Gastrocnemius medialis (tissue), 4 donors: ENCODE data around the gene HRK. TPM values are rescaled to one million over a fixed set of nuclear protein-coding genes. Genes with fewer than 3 reads are reported as not detected.

Source experiments
- ATAC-seq, 2 donors: fragments of 150-250 bp; one replicate each; pipeline ENCODE4 v1.9.1; 2016
- DNase-seq, 2 donors: peaks; one replicate each; pipeline ENCODE4 v3.0.0-alpha.2; 2019
- H3K27ac ChIP-seq, 4 donors: fragments of 200-600 bp; sonication (generic); 1 replicate in 1 of 4; 2 replicates in 3 of 4; pipeline ENCODE4 v1.5.1; 2016 to 2018; ENCODE audit warnings: mild to moderate bottlenecking in 2 of 4, moderate library complexity in 1 of 4
- H3K27me3 ChIP-seq, 3 donors: fragments of 200-600 bp; sonication (generic) in 2 of 3; 1 replicate in 1 of 3; 2 replicates in 2 of 3; pipeline versions ENCODE4 v1.5.1 to v1.6.0; 2016 to 2019; ENCODE audit warnings: mild to moderate bottlenecking in 1 of 3, moderate library complexity in 1 of 3
- H3K36me3 ChIP-seq, 2 donors: fragments of 200-600 bp; sonication (generic) in 1 of 2; one replicate each; pipeline ENCODE4 v1.5.1; 2017 to 2018
- H3K4me1 ChIP-seq, 2 donors: fragments of 200-600 bp; sonication (generic) in 1 of 2; one replicate each; pipeline ENCODE4 v1.5.1; 2016 to 2017; ENCODE audit warnings: mild to moderate bottlenecking in 2 of 2
- H3K4me3 ChIP-seq, 4 donors: fragments of 200-600 bp; sonication (generic) in 3 of 4; 1 replicate in 1 of 4; 2 replicates in 3 of 4; pipeline ENCODE4 v1.5.1; 2016 to 2019; ENCODE audit warnings: mild to moderate bottlenecking in 2 of 4
- H3K9me3 ChIP-seq, 3 donors: fragments of 200-600 bp; sonication (generic) in 2 of 3; 1 replicate in 1 of 3; 2 replicates in 2 of 3; pipeline ENCODE4 v1.5.1; 2016 to 2019
- POLR2A ChIP-seq, 2 donors: fragments of 450-650 bp; IDR thresholded peaks; one replicate each; pipeline ENCODE4 v1.6.1; 2017; ENCODE audit warnings: antibody characterized with exemption in 2 of 2, mild to moderate bottlenecking in 2 of 2, moderate library complexity in 2 of 2
- in situ Hi-C, 4 donors: fragments of 200-750 bp; cut with MboI; loops; one replicate each; pipeline versions ENCODE4 v1.15.0 to v1.8.0; 2017; ENCODE audit warnings: low sequenced_read_pairs in 4 of 4
- intact Hi-C: fragments of 100-400 bp; cut with DNase I; formaldehyde crosslinking; loops from one replicate; pipeline ENCODE4 v1.15.1; 2023; ENCODE audit warnings: low total_unique reads
- total RNA-seq, 4 donors: library from RNA; depleted of rRNA; stranded (reverse); fragments of >200 nt; gene quantifications; one replicate each; pipeline versions ENCODE4 v1.1.0 to v1.2.3, GENCODE V29; 2016
- TF ChIP-seq, protein P1 (sequence below), 5 experiments: fragments of 450-650 bp in 3 of 5; fragments of 200-600 bp in 2 of 5; sonication (generic) in 2 of 5; IDR thresholded peaks in 4 of 5; conservative IDR thresholded peaks in 1 of 5; 1 replicate in 4 of 5; 2 replicates in 1 of 5; pipeline ENCODE4 v1.5.1; 2016 to 2019; ENCODE audit warnings: antibody characterized with exemption in 5 of 5, mild to moderate bottlenecking in 3 of 5, moderate library complexity in 3 of 5

Gene HRK
- total RNA-seq, 4 donors from 2014 or later = not detected

DNA sequence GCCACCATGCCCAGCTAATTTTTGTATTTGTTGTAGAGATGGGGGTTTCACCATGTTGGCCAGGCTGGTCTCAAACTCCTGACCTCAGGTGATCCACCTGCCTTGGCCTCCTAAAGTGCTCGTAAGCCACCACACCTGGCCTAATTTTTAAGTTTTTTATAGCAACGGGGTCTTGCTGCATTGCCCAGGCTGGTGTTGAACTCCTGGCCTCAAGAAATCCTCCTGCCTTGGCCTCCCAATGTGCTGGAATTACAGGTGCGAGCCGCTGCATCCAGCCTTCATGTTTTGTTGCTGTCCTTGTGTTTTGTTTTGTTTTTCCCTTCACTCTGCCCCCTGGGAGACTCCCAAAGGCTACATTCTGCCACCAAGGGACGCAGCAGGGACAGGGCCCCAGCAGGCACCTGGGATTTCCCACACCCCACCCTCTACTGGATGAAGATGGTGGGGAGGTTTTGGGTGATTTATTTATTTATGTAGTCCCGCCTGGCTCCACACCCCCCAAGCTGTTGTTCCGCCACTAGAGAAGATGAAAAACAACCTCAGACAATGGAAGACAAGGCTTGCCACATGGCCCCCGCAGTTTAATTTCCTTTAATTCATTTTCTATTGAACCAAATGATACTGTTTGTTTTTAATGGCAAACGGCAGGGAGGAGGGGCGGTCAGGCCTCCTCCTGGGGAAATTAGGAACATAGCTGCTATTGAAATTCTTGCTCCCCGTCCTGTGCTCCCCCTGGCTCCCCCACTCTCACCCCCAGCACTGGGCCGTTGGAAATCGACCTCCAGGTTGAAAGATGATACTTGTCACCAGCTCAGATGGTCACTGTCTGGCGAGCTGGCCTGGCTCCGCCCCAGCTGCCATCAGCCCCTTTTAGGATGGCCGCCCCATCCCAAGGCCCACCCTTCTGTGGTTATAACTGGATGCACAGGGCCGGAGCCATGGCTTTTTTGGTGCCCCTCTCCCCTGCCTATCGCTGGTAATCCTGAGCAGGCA, 72.8 kb downstream of the HRK start:
- no peak for ATAC-seq

DNA sequence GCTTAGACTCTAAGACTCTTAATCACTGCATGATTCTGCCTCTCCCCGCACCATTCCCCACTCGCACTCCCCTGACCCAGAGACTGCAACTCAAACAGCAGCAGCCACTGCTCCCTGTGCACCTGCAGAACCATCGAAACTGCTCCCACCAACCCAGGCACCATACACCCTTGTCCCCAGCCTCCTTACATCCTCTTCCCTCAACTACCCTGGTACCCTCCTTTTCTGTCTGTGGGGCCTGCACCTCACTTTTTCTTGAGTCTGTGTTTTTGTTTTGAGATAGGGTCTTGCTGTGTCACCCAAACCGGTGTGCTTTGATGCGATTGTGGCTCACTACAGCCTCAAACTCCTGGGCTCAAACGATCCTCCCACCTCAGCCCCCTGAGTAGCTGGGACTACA, 73.7 kb downstream of the HRK start:
- H3K27ac ChIP-seq = no peak overlapping the region
- ATAC-seq = no peak
- no peaks in the 10 kb centered on the region for H3K9me3 ChIP-seq
- no peaks in the 10 kb centered on the region for H3K36me3 ChIP-seq
- H3K4me3 ChIP-seq = no peak overlapping the region
- no peak for DNase-seq
- intact Hi-C loops = no loop called here
- in situ Hi-C loops = no loop called here
- H3K4me1 ChIP-seq = no peaks in the 10 kb centered on the region
- H3K27me3 ChIP-seq = no peaks in the 10 kb centered on the region
- TF ChIP-seq, protein P1, sequence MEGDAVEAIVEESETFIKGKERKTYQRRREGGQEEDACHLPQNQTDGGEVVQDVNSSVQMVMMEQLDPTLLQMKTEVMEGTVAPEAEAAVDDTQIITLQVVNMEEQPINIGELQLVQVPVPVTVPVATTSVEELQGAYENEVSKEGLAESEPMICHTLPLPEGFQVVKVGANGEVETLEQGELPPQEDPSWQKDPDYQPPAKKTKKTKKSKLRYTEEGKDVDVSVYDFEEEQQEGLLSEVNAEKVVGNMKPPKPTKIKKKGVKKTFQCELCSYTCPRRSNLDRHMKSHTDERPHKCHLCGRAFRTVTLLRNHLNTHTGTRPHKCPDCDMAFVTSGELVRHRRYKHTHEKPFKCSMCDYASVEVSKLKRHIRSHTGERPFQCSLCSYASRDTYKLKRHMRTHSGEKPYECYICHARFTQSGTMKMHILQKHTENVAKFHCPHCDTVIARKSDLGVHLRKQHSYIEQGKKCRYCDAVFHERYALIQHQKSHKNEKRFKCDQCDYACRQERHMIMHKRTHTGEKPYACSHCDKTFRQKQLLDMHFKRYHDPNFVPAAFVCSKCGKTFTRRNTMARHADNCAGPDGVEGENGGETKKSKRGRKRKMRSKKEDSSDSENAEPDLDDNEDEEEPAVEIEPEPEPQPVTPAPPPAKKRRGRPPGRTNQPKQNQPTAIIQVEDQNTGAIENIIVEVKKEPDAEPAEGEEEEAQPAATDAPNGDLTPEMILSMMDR (IDR thresholded peaks at IDR 0.05 in 4 of 5, conservative IDR thresholded peaks at IDR 0.05 in 1 of 5) = no peak
- TF ChIP-seq POLR2A (IDR thresholded peaks at IDR 0.05) = no peak

More for the DNA sequence above, 72.8 kb downstream of the HRK start:
- TF ChIP-seq, protein P1 (IDR thresholded peaks at IDR 0.05 in 4 of 5, conservative IDR thresholded peaks at IDR 0.05 in 1 of 5) = no peak
- TF ChIP-seq POLR2A (IDR thresholded peaks at IDR 0.05) = no peak
- intact Hi-C loops (no loop called here), in situ Hi-C loops (no loop called here)
- Histone ChIP-seq H3K27me3 (no peaks in the 10 kb centered on the region), H3K27ac (no peak overlapping the region), H3K4me3 (no peak overlapping the region), H3K9me3 (no peaks in the 10 kb centered on the region), H3K36me3 (no peaks in the 10 kb centered on the region), H3K4me1 (no peaks in the 10 kb centered on the region)
- no peak for DNase-seq

DNA sequence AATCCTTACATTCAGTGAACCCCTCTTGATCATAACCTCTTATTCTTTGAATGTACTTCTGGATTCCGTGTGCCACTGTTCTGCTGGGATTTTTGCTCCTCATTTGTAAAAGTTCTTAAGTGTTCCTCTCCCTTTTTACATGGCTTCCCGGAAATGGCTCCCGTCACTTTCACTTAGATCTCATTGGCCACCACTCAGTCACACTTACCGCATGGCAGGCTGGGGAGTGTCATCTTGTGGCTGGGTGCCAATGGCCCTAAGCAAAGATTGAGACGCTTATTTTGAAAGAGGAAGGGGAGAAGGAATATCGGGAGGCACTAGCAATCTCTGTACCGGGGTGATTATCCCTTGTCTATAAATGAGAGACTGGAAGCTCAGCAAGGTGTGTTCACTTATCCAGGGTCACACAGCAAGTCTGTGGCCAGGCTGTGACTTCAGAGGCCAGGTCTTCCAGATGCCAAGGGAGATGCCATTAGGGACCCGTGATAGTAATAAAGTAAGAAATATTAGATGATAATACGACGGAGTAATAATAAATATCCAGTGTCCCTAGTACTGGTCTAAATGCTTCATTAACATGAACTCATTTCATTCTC, 74.3 kb downstream of the HRK start:
- in situ Hi-C loops = no loop called here
- no peaks in the 10 kb centered on the region for H3K4me1 ChIP-seq
- intact Hi-C loops = no loop called here
- no peak overlapping the region for H3K4me3 ChIP-seq
- DNase-seq (no peak), ATAC-seq (no peak)
- H3K27ac ChIP-seq = no peak overlapping the region
- no peaks in the 10 kb centered on the region for H3K27me3 ChIP-seq
- no peaks in the 10 kb centered on the region for H3K36me3 ChIP-seq
- TF ChIP-seq POLR2A (IDR thresholded peaks at IDR 0.05) = no peak
- TF ChIP-seq, protein P1 (IDR thresholded peaks at IDR 0.05 in 4 of 5, conservative IDR thresholded peaks at IDR 0.05 in 1 of 5) = no peak
- no peaks in the 10 kb centered on the region for H3K9me3 ChIP-seq

Other genes with a start within 250 kb of the HRK start
- 10 to 100 TPM in 1 of 4 donors, 1 to 10 TPM in 3; 3.5 to 11.0 (median 8.2) TPM for gene SPRING1, start 143.4 kb downstream of the HRK start, total RNA-seq
- under 1 TPM in 1 of 4 donors, not detected in 3; 0.55 TPM for gene RNFT2, start 143.1 kb downstream of the HRK start, total RNA-seq
- gene FBXW8, start 29.5 kb upstream of the HRK start, total RNA-seq = 1 to 10 TPM; 4.2 to 5.6 (median 4.7) TPM
- 1 to 10 TPM; 1.2 to 4.1 (median 2.5) TPM for gene TESC, start 218.0 kb upstream of the HRK start, total RNA-seq